A172 (cell line): ENCODE results near the gene RIT2. TPM values are rescaled to one million over a fixed set of nuclear protein-coding genes. Genes with fewer than 3 reads are reported as not detected.

Experiments
- DNase-seq: peaks from one replicate; pipeline ENCODE4 v3.0.0-alpha.2; 2015; ENCODE audit warnings: low spot score
- total RNA-seq: library from RNA; depleted of rRNA; stranded (reverse); fragments of >200 nt; shearing (Covaris generic); gene quantifications from 2 replicates; pipeline ENCODE4 v1.2.3, GENCODE V29; 2014

Gene RIT2
- total RNA-seq, 1 experiment from 2014 or later: not detected

DNA sequence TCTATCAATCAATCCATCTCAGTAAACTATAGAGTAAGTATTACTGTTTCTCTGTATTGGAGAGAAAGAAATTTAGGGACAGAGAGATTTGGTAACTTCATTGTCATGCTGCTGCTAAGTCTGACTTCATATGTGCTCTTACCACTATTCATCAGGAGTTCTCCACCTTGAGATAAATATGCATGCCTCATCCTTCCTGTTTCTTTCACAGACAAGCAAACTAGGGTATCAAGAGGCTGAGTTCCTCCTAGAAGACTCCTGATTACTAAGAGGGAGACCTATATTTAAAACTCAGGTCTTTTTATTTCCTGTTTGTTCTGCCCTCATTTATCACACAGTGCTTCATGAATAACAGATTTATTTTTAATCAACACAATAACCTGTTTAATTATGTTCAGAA is 34.1 kb downstream of the RIT2 start:
- DNase-seq: no peak

DNA sequence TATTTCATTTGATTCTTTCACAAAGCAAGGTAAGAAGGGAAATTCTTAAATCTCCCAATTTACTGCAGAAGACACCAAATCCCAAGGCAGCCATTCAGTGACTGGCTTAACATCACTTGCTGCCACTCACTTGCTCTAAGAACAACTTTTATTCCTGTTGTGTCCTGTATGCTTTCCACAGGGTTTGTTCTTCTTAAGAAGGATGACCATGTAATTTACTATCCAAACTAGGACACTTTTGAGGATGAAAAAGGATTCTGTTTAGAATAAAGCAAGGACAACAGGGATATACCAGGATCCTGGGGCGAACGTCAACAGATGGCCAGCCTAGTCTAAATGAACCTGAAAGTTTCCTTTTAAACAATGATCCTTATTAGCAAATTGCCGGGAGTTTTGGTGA is 34.8 kb downstream of the RIT2 start:
- no peak for DNase-seq

GRCh38 chr18:43079422-43079821 is 36.1 kb downstream of the RIT2 start:
- no peak for DNase-seq

DNA sequence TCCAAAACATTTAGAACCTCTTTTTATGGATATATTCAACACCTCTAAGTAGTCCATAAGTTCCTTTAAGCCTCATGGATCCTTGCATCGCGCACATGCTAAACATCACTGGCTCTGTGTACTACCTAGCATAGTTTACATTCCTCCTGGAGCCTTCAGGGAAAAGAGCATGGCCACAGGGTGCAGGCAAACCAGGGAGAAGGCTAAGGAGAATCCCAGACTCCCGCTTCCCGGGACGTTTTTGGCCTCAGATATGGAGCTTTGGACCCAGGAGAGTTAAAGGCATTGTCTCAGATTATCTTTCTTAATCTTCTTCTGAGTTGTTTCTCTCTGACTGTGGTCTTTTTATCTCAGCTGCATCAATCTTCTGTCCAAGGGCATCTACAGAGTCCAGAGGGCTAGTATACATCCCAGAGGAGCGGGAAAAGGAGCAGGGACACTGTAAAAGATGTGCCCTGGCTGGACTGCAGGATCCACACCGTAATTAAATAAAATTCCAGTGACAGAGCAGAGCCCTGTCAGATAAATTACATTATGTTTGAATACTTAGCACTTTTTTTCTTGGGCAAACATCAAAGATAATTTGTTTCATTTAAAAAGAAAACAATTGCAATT is 36.9 kb downstream of the RIT2 start:
- DNase-seq: no peak

DNA sequence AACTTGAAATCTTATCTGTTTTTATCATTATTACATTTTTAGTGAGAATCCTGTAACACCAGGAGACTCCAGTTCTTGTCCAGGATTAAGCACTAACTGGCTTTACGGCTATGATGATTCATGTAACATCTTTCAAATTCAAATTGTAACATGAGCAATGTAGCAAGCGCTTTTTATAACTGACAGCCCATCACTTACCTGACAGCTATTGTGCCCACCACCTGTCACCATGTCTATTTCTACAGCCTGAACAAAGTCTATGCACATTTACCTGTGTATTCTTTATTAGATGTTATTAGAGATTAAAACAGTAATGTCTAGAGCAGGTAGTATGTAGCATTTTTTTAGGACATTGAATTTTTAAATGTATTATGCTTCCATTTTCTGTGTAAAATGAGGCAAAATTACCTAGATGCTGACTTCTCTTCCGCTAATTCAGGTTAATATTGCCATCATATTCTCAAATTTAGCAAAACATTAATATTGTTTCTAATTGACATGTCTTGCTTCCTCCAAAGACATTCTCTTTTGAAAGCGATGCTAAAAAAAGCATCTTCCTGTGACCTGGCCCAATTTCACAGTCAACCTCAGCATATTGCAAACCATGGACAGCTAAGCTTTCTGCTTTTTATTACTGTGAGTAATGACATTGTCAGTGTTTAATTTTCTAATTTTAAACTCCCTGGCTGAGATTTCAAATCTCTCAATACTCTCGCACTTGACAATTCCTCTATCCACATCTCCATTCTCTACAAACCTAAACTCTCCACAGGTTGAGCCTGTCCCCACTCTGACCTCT is 37.8 kb downstream of the RIT2 start:
- peak; percentile 5 for DNase-seq

GRCh38 chr18:43073771-43074170 is 41.7 kb downstream of the RIT2 start:
- no peak for DNase-seq

DNA sequence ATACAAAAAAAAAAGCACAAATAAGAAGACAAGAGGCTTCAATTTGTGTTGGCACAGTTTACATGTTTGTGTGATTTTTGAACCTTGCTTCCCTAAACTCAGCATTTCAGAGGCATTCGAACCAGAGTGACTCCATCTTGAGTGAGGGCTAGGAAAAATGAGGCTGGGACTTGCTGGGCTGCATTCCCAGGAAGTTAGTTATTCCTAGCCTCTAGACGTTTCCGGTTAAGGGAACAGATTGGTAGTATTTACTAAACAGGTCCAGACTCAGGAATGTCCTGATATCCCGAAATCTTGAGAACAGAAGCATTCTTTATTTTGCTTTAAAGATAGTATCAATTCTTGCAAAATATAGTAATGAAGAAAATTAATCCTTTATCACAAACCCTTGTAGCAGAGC is 46.7 kb downstream of the RIT2 start:
- no peak for DNase-seq

DNA sequence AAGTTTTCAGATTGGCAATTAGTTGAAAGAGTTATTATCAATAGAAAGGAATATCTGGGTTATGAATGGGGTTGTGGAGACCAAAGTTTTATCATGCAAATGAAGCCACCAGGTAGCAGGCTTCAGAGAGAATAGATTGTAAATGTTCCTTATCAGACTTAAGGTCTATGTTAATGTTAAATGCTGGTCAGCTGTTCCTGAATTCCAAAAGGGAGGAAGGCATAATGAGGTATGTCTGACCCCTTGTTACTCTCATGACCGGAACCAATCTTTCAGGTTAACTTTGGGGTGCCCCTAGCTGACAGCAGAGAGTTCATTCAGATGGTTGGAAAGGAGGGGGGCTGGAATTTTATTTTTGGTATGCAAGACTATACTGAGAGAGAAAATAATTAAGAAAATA is 47.9 kb downstream of the RIT2 start:
- DNase-seq: no peak

GRCh38 chr18:43061816-43062215 is 53.7 kb downstream of the RIT2 start:
- DNase-seq: no peak

DNA sequence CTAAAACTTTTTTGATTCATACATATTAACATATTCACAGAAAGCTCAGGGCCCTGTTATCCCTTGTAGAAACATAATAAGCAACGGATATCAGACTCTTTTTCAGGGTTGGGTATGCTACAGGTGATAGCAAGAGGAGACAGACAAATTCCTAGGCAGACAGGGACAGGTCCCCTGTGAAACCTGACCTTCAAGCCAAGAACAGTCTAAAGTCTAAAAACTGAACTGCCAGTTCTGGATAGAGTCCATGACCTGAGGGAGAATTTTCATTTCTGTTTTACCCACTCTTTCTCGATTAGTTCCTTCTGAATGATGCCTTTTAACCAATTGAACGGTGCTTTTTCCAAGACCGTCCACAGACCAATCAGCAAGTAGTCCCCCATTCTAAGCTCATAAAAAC is 54.2 kb downstream of the RIT2 start:
- DNase-seq: no peak

DNA sequence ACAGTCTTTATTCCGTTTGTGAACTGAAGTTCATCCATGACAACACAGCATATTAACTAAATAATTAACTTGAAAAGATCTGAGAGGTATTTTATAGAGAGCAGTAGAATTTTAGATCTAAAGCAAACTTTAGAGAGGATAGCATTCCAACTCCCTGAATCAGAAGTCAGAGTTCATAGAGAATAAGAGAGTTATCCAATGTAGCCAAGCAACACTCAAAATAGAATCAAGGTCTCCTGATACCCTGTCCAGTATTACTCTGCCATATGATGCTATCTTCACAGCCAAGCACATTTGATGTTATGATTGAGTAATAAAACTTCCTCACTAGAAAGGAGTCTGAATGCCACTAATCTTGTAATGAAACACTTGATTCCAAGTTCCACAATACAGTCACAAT is 55.5 kb downstream of the RIT2 start:
- peak; percentile 8 for DNase-seq

DNA sequence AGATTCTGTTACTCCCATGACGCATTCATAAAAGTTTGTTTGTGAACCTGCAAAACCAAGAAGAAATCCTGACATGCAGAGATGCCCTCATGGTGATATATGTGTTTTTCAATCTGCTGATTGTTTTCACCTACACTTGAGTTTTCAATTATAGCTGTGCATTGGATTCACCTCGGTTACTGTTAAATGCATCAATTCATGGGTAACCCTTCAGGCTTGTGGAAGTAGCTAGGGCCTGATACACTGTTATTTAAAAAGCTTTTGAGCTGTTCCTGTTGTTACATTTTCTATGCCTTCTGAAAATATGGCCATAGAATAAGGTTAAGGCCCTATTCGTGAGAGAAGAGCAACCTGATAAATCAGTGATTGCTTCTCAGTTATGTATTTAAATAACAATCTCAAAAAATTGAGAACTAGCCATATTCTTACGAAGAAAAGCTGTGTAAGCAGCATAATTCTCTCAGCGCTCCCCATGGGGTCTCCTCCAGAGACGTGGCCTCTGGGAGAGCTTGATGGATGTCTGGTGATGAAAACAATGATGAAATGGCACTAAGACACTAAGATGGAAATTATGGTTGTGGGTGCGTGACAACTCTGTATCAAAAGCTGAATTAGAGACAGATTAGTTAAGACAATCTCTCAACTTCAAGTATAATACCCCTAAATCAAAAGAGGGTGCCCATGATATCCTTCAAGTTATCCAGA is 60.5 kb downstream of the RIT2 start:
- DNase-seq: no peak

DNA sequence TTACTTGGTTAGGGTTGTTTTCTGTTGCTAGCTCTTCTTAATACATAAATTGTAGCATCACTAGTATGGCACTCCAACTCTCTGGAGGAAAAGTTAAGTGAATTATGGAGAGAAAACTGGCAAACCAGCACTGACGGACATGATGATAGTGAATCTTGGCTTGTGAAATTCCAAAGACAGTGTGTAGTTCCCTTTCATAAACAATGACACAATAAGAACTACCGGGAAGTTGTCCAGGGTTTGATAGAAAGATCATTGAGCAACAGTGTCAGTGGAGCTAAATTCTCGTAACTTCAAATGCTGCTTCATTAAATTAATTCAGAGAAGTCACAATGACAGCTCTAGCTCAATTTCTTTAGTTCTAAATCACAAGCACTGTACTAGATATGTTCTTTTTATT is 66.5 kb downstream of the RIT2 start:
- peak; percentile 32 for DNase-seq

GRCh38 chr18:43046322-43046721 is 69.2 kb downstream of the RIT2 start:
- DNase-seq: no peak

- no peak for DNase-seq
These were observed 71.9 kb downstream of the RIT2 start for GRCh38 chr18:43043626-43044025.

- no peak for DNase-seq
These were observed 75.2 kb downstream of the RIT2 start for GRCh38 chr18:43040281-43040680.

DNA sequence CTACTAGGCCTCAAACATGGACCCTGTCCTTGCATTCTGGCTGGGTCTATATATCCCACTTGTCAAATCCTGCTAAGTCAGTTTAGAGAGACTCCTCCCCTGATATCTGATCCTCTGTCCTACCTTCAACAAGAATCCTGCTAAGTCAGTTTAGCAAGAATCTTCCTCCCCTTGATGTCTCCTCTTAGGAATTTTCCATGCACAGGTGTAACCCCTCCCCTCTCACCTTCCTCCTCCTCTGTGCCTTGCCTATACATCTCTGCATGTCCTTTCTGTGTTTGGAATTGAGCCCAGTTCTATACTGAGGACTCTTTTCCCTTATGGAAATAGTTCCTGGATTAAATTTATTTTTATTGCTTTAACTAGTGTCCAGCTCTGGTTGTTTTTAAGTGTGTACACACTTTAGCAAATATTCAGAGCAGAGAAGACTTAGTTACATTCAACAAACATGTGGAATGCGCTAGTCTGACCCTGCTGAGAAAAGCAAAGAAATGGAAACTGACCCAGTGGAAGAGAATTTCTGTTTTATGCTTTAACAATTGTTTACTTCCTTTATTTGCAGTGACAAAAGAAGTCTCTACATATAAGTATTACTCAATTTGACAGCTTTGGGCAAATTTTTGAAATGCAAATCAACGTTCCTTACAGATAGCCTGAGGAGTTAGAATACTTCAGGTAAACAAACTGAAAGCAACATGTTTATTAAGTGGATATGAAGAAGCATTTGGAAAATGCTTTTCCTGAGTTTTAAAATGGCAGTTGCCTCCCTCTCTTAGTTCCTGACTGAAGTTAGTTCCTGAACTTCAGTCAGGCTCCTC is 80.6 kb downstream of the RIT2 start:
- DNase-seq: no peak

GRCh38 chr18:43031169-43031568 is 84.3 kb downstream of the RIT2 start:
- DNase-seq: no peak

DNA sequence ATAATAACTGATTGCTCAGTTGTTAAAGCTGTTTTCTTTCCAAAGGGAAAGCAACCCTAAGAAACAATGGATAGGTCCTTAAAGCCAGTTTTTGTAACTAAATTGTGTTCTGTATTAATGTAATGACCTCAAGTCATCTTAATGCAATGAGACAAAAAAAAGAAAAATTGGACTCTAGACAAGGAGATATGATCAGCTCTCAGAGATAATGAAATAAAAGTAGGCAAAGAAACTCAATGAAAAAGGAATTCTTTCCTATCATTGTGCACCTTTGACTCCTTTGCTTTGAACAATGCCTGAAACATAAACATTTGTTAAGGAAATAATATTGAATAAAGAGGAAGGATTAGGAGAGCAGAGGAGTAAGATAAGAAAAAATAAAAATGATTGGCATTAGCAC is 86.1 kb downstream of the RIT2 start:
- DNase-seq: no peak

GRCh38 chr18:43022874-43023273 is 92.6 kb downstream of the RIT2 start:
- no peak for DNase-seq

GRCh38 chr18:43017622-43018021 is 97.9 kb downstream of the RIT2 start:
- DNase-seq: no peak

DNA sequence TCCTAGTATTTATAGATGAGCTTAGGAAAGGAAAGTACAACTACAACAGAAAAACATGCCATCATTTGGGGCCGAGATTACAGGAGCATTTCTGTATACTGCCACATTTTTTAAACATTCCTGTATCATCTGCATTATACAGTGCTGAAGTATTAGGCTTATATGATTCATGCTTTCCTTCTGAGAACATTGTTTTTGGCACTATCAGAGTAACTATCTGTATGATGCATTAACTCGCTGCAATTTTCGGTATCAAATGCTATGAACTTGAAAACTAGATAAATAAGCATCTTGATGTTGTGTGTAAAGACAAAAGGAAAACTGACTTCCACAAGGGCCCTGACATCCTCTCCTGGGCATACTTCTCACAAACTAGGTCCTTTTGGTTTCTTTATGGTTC is 102.0 kb downstream of the RIT2 start:
- peak; percentile 15 for DNase-seq
